Astrocyte (in vitro differentiated cells and primary cell): ENCODE data around the gene RAB37.

Experiments used
- CTCF ChIP-seq: IDR thresholded peaks from 2 replicates; pipeline ENCODE4 v1.5.1; 2011; ENCODE audit warnings: low read depth, mild to moderate bottlenecking, inconsistent platforms, low read length, moderate library complexity; ENCODE audit not compliant: insufficient read depth
- EZH2 ChIP-seq: IDR thresholded peaks from 2 replicates; pipeline ENCODE4 v1.6.1; 2012; ENCODE audit warnings: mild to moderate bottlenecking, low read length, inconsistent platforms; ENCODE audit not compliant: insufficient read depth

- no peak for TF ChIP-seq CTCF
- TF ChIP-seq EZH2 = no peak
These were observed 41.4 kb upstream of the RAB37 start for GRCh38 chr17:74695629-74696028.
